GM21515 (cell line): ENCODE data around the gene PSME3IP1.

Experiments
- ATAC-seq: cut with Tn5 transposase; IDR thresholded peaks from one replicate; pipeline ENCODE4 v1.9.1; 2021; ENCODE audit not compliant: unreplicated experiment

Gene PSME3IP1

GRCh38 chr16:57169327-57169726 lies 16.5 kb downstream of the PSME3IP1 start:
- ATAC-seq = no peak

- ATAC-seq = no peak
Observed at GRCh38 chr16:57167953-57168352, 17.9 kb downstream of the PSME3IP1 start.

- no peak for ATAC-seq
Observed at GRCh38 chr16:57167538-57167937, 18.3 kb downstream of the PSME3IP1 start.

GRCh38 chr16:57166951-57167350 lies 18.9 kb downstream of the PSME3IP1 start:
- ATAC-seq = no peak

GRCh38 chr16:57166451-57166850 lies 19.4 kb downstream of the PSME3IP1 start:
- no peak for ATAC-seq

- no peak for ATAC-seq
Observed at GRCh38 chr16:57165938-57166337, 19.9 kb downstream of the PSME3IP1 start.

- no peak for ATAC-seq
Observed at GRCh38 chr16:57165483-57165882, 20.4 kb downstream of the PSME3IP1 start.

- ATAC-seq = no peak
Observed at GRCh38 chr16:57163842-57164241, 22.0 kb downstream of the PSME3IP1 start.

- no peak for ATAC-seq
Observed at GRCh38 chr16:57159447-57159846, 26.4 kb downstream of the PSME3IP1 start.

- ATAC-seq = no peak
Observed at GRCh38 chr16:57157533-57157932, 28.3 kb downstream of the PSME3IP1 start.

GRCh38 chr16:57156351-57156703 lies 29.5 kb downstream of the PSME3IP1 start:
- ATAC-seq = no peak

- ATAC-seq = no peak
Observed at GRCh38 chr16:57155702-57156350, 30.0 kb downstream of the PSME3IP1 start.

GRCh38 chr16:57153841-57154240 lies 32.0 kb downstream of the PSME3IP1 start:
- ATAC-seq = no peak

GRCh38 chr16:57152096-57153093 lies 33.4 kb downstream of the PSME3IP1 start:
- ATAC-seq = no peak

GRCh38 chr16:57151369-57151768 lies 34.5 kb downstream of the PSME3IP1 start:
- ATAC-seq = no peak

GRCh38 chr16:57150682-57151330 lies 35.0 kb downstream of the PSME3IP1 start:
- ATAC-seq = no peak

- no peak for ATAC-seq
Observed at GRCh38 chr16:57149391-57149790, 36.4 kb downstream of the PSME3IP1 start.

GRCh38 chr16:57148481-57148880 lies 37.4 kb downstream of the PSME3IP1 start:
- no peak for ATAC-seq

- ATAC-seq = no peak
Observed at GRCh38 chr16:57147381-57148221, 38.2 kb downstream of the PSME3IP1 start.

- no peak for ATAC-seq
Observed at GRCh38 chr16:57146735-57147134, 39.1 kb downstream of the PSME3IP1 start.
